ENCODE measurements around the gene PTPRM. TPM values are rescaled to one million over a fixed set of nuclear protein-coding genes. Genes with fewer than 3 reads are reported as not detected.

Gene PTPRM
- total and polyA plus RNA-seq, 2 donors (not counting 3 experiments of a cell fraction or from before 2014, with no cell fraction given), result 37.4 to 43.7 TPM

DNA sequence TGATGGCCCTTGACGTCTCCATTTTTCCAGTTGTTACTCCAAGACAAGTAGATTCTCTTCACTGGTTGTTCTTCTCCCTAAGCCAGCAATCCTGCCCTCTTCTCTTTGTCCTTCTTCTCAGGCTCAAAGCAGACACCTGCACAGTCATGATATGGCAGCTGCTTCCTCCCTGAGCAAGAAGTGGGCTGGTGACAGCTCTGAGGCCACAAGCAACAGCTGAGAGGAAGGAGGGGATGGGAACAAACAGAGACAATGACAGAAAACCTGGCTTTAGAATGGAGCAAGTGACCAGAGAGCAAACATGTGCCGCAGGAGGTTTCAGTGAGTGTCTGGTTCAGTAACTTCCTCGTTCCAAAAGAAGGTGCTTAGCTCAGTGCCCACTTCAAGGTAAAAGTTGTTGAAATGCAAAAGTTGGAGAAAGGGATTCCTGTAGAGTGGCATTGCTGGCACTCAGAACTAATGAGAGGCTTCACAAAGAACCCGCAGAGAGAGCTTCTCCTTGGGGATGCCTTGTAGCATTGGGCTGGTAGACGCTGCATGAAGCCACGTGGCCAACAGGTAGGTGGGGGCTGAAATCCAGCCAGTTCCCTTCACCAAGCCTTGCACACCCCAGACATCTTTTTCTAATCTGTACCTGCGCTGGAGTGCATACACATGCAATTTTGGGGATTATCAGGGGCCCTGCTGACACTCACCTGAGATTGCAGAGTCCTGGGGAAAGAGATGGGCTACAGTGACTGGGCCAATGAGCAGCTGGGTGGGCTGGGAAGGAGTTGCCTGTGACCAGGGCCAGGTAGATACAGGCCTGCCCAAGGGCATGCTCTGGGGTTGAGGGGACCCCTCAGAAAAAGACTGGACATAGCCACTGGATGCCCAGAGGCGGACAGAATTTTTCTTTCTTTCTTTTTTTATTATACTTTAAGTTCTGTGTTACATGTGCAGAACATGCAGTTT lies 888.8 kb downstream of the PTPRM start:
- H3K27me3 ChIP-seq (ENCODE audit: control insufficient read depth in 2 of 2, insufficient read depth in 2 of 2, low read length in 2 of 2), result no peaks in the 10 kb centered on the region
- H3K9ac ChIP-seq (replicated peaks; ENCODE audit: extremely low read depth, insufficient read depth, low read length), result no peak overlapping the region
- TF ChIP-seq, protein P1, sequence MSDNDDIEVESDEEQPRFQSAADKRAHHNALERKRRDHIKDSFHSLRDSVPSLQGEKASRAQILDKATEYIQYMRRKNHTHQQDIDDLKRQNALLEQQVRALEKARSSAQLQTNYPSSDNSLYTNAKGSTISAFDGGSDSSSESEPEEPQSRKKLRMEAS (IDR thresholded peaks at IDR 0.05; ENCODE audit: insufficient read depth, insufficient read length), result no peak
- no peak for TF ChIP-seq JUN (IDR thresholded peaks at IDR 0.05; ENCODE audit: borderline replicate concordance, insufficient read depth, insufficient read length, low read depth)
- intact Hi-C loops (cut with micrococcal nuclease), result no loop called here
- dilution Hi-C loops (cut with MboI; ENCODE audit: extremely low pct_ligation_motif_present, low sequenced_read_pairs), result no loop called here
- H3K9me3 ChIP-seq (replicated peaks; ENCODE audit: control insufficient read depth, insufficient read depth, low read length), result no peaks in the 10 kb centered on the region
- no peak for DNase-seq (ENCODE audit: low read depth, low spot score)
- BruUV-seq (replicated peaks), result no TSS peak
- no peak overlapping the region for H3K4me2 ChIP-seq (ENCODE audit: insufficient read depth, low read length)
- no peak overlapping the region for H3K4me3 ChIP-seq (replicated peaks in 1 of 3; ENCODE audit: insufficient read depth in 1 of 3, low read depth in 1 of 3, low read length in 3 of 3)
- H3K27ac ChIP-seq (ENCODE audit: insufficient read depth, low read depth, low read length), result no peak overlapping the region
- H3K36me3 ChIP-seq (ENCODE audit: control insufficient read depth in 2 of 2, extremely low read depth in 1 of 2, insufficient read depth in 2 of 2, low read length in 2 of 2), result no peaks in the 10 kb centered on the region
- POLR2A ChIA-PET, result no interaction called here
- FAIRE-seq, result no peak
- H3K9me1 ChIP-seq (replicated peaks; ENCODE audit: control insufficient read depth, extremely low read depth, insufficient read depth, low read length), result no peaks in the 10 kb centered on the region
- no peaks in the 10 kb centered on the region for H3K4me1 ChIP-seq (ENCODE audit: control insufficient read depth, extremely low read depth, insufficient read depth, low read length)
- no peak overlapping the region for H2AFZ ChIP-seq (ENCODE audit: low read depth, low read length)
- H4K20me1 ChIP-seq (replicated peaks; ENCODE audit: control insufficient read depth, extremely low read depth, insufficient read depth, low read length), result no peaks in the 10 kb centered on the region
- H3K79me2 ChIP-seq (ENCODE audit: control insufficient read depth, insufficient read depth, low read length), result no peaks in the 10 kb centered on the region
- CTCF ChIA-PET, result no interaction called here

Small RNA genes within 50 kb of the gene (small RNA-seq; reads per million reads assigned to genes)
- gene AP001094.1 (ENCODE audit: insufficient read depth, insufficient read length, low read depth, low replicate concordance) (not detected), gene RF00012 (ENCODE audit: insufficient read depth, insufficient read length, low read depth, low replicate concordance) (not detected)

All from endothelial cell of umbilical vein (primary cell).